Panc1 (cell line): ENCODE measurements around the gene EXOC3L1. TPM values are rescaled to one million over a fixed set of nuclear protein-coding genes. Genes with fewer than 3 reads are reported as not detected.

Source experiments
- ATAC-seq: fragments of 200-7000 bp; cut with Tn5 transposase; 2 replicates; pipeline ENCODE4 v1.9.1; 2020; ENCODE audit warnings: mild to moderate bottlenecking, moderate library complexity
- BruUV-seq: library from RNA; stranded (reverse); fragments of 400-500 nt; replicated peaks from 2 replicates; lab custom pipeline; 2021; lab: Mats Ljungman, UMichigan
- CTCF ChIA-PET: fragments of 300-600 bp; sonication (Branson Sonifier 250); formaldehyde crosslinking; loops from one replicate; lab custom pipeline; 2022; ENCODE audit warnings: antibody characterized with exemption; lab: Charles Lee
- POLR2A ChIA-PET: fragments of 300-600 bp; sonication (Branson Sonifier 250); formaldehyde crosslinking; loops from one replicate; lab custom pipeline; 2022; ENCODE audit warnings: antibody characterized with exemption; lab: Charles Lee
- DNase-seq: peaks from one replicate; pipeline ENCODE4 v3.0.0-alpha.2; 2010; ENCODE audit warnings: low read depth, low spot score
- H3K27ac ChIP-seq: 2 replicates; pipeline ENCODE4 v1.5.1; 2011; ENCODE audit warnings: mild to moderate bottlenecking, low read length, inconsistent platforms
- H3K27me3 ChIP-seq: fragments of 200-500 bp; sonication (Bioruptor generic); 2 replicates; pipeline ENCODE4 v1.6.0; 2014; ENCODE audit warnings: low read length, inconsistent platforms; ENCODE audit not compliant: control insufficient read depth, insufficient read depth
- H3K36me3 ChIP-seq: fragments of 200-500 bp; sonication (Bioruptor generic); 2 replicates; pipeline ENCODE4 v1.5.1; 2014; ENCODE audit warnings: inconsistent platforms, mild to moderate bottlenecking, low read length, moderate library complexity; ENCODE audit not compliant: control insufficient read depth, insufficient read depth
- H3K4me1 ChIP-seq: 2 replicates; pipeline ENCODE4 v1.5.1; 2011; ENCODE audit warnings: inconsistent platforms, mild to moderate bottlenecking, low read length, moderate library complexity; ENCODE audit not compliant: control insufficient read depth, insufficient read depth
- H3K4me3 ChIP-seq, 2 experiments: 2 replicates each; pipeline ENCODE4 v1.5.1; 2011 to 2012; ENCODE audit warnings: low read depth in 2 of 2, low read length in 2 of 2, mild to moderate bottlenecking in 2 of 2, inconsistent platforms in 1 of 2, moderate library complexity in 1 of 2
- H3K9me3 ChIP-seq: fragments of 200-500 bp; sonication (Bioruptor generic); 2 replicates; pipeline ENCODE4 v1.5.1; 2014; ENCODE audit warnings: low read depth, mild to moderate bottlenecking, inconsistent platforms, low read length, moderate library complexity; ENCODE audit not compliant: control insufficient read depth, insufficient read depth
- POLR2AphosphoS5 ChIP-seq: IDR thresholded peaks from 2 replicates; pipeline ENCODE4 v1.6.1; 2012; ENCODE audit warnings: mild to moderate bottlenecking, low read depth, low read length, moderate library complexity
- SIN3A ChIP-seq: IDR thresholded peaks from 2 replicates; pipeline ENCODE4 v1.6.1; 2012; ENCODE audit warnings: low read depth, mild to moderate bottlenecking, low read length, moderate library complexity, borderline replicate concordance; ENCODE audit not compliant: insufficient read depth
- TCF7L2 ChIP-seq: IDR thresholded peaks from 2 replicates; pipeline ENCODE4 v1.6.1; 2011; ENCODE audit warnings: mild to moderate bottlenecking, low read depth, low read length, inconsistent platforms
- in situ Hi-C: cut with HindIII; loops from 2 replicates; pipeline ENCODE4 v1.10.0; 2016; ENCODE audit warnings: low sequenced_read_pairs, low pct_unique_long_range_greater_than_20kb
- intact Hi-C: fragments of 100-400 bp; cut with micrococcal nuclease; formaldehyde crosslinking; loops from one replicate; pipeline ENCODE4 v1.10.0; 2022; ENCODE audit not compliant: unreplicated experiment
- total RNA-seq: library from RNA; stranded (reverse); gene quantifications from one replicate; pipeline ENCODE4 v1.2.1, GENCODE V29; 2021; ENCODE audit not compliant: unreplicated experiment
- TF ChIP-seq, protein P1 (sequence below), 2 experiments: IDR thresholded peaks; 2 replicates each; pipeline ENCODE4 v1.6.1; 2011 to 2012; ENCODE audit warnings: low read depth in 2 of 2, control low read depth in 1 of 2, low read length in 1 of 2, mild to moderate bottlenecking in 1 of 2, moderate library complexity in 1 of 2; ENCODE audit not compliant: insufficient read depth in 1 of 2
- TF ChIP-seq, protein P2 (sequence below): fragments of 450-650 bp; IDR thresholded peaks from 2 replicates; pipeline ENCODE4 v1.5.1; 2017; ENCODE audit warnings: mild to moderate bottlenecking

Gene EXOC3L1
- total RNA-seq, 1 experiment from 2014 or later, result 0.41 TPM

DNA sequence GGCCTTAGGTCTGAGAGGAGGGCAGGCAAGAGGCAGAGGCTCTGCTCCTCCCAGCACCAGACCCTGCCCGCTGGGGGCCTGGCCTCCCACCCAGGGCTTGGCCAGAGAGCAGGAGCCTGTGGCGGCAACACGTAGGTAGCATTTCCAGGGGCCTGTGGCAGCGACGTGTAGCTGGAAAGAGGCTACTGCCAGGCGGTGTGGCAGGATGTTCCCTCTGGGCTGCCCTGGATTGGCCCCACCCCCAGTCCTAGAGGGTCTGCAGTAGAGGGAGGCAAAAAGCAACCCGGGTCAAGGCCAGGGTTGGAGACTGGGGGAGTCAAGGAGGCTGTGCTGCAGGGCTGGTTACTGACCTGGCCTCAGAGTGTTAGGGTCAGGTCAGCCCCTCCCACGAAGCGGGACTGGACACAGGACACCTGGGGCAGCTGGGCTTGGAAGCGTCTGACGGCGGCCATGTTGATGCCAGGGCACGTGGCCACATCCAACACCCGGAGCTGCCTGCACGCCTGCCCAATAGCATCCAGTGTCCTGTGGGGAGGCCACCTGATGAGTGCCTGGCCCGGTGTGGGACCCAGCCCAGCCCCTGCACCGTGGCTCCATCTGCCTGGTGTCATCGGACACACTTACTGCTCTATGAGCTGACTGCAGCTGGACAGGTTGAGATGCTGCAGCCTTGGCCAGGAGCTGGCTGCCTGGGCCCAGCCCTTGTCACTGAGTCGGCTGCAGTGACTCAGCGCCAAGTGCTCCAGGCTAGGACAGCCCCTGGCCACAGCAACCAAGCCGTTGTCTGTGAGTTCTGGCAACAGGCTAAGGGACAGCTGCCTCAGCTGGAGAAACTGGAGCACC, 17.5 kb upstream of the EXOC3L1 start:
- Histone ChIP-seq H3K9me3 (no peaks in the 10 kb centered on the region), H3K27ac (no peak overlapping the region), H3K36me3 (no peaks in the 10 kb centered on the region), H3K4me3 (no peak overlapping the region), H3K4me1 (peaks cover 18% of the 10 kb centered on the region), H3K27me3 (no peaks in the 10 kb centered on the region)
- BruUV-seq, result no TSS peak
- DNase-seq (no peak), ATAC-seq (peak; percentile 74)
- TF ChIP-seq, protein P1, sequence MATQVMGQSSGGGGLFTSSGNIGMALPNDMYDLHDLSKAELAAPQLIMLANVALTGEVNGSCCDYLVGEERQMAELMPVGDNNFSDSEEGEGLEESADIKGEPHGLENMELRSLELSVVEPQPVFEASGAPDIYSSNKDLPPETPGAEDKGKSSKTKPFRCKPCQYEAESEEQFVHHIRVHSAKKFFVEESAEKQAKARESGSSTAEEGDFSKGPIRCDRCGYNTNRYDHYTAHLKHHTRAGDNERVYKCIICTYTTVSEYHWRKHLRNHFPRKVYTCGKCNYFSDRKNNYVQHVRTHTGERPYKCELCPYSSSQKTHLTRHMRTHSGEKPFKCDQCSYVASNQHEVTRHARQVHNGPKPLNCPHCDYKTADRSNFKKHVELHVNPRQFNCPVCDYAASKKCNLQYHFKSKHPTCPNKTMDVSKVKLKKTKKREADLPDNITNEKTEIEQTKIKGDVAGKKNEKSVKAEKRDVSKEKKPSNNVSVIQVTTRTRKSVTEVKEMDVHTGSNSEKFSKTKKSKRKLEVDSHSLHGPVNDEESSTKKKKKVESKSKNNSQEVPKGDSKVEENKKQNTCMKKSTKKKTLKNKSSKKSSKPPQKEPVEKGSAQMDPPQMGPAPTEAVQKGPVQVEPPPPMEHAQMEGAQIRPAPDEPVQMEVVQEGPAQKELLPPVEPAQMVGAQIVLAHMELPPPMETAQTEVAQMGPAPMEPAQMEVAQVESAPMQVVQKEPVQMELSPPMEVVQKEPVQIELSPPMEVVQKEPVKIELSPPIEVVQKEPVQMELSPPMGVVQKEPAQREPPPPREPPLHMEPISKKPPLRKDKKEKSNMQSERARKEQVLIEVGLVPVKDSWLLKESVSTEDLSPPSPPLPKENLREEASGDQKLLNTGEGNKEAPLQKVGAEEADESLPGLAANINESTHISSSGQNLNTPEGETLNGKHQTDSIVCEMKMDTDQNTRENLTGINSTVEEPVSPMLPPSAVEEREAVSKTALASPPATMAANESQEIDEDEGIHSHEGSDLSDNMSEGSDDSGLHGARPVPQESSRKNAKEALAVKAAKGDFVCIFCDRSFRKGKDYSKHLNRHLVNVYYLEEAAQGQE (IDR thresholded peaks at IDR 0.05; ENCODE audit: insufficient read depth in 1 of 2, low read depth in 2 of 2, low read length in 1 of 2), result no peak
- peak; percentile 12 for TF ChIP-seq POLR2AphosphoS5
- CTCF ChIA-PET, result no interaction called here
- intact Hi-C loops (no loop called here), in situ Hi-C loops (no loop called here)
- POLR2A ChIA-PET, result no interaction called here

DNA sequence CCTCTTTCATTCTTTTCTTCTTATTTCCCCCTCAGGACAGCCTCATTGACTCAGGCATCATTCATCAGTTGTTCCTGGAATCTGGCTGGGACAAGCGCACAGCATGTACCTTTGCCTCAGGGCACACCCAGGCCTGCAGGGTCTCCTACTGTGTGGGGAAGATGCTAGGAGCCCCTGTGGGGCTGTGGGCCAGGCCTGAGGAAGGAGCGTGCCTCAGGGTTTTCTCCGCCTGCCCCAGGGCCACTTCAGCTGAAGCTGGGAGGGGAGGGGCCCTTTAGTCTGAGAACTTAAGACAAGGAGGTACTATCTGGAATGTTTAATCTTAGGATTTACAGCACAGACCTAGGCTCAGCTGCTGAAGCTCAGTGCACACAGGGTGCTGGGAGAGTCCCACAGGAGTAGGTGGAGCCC, 16.9 kb upstream of the EXOC3L1 start:
- ChIA-PET CTCF (interaction anchor here (0.6 kb wide), 1 partner anchor 331 kb away, joined by 13 read pairs; no protein-coding TSS in a partner anchor), POLR2A (no interaction called here)
- no peaks in the 10 kb centered on the region for H3K9me3 ChIP-seq
- H3K27me3 ChIP-seq, result no peaks in the 10 kb centered on the region
- H3K27ac ChIP-seq, result no peak overlapping the region
- no TSS peak for BruUV-seq
- DNase-seq, result no peak
- peaks cover 18% of the 10 kb centered on the region for H3K4me1 ChIP-seq
- ATAC-seq, result peak; percentile 38
- H3K36me3 ChIP-seq, result no peaks in the 10 kb centered on the region
- in situ Hi-C loops, result no loop called here
- TF ChIP-seq POLR2AphosphoS5, result no peak
- TF ChIP-seq, protein P1 (IDR thresholded peaks at IDR 0.05; ENCODE audit: insufficient read depth in 1 of 2, low read depth in 2 of 2, low read length in 1 of 2), result no peak
- TF ChIP-seq, protein P2, sequence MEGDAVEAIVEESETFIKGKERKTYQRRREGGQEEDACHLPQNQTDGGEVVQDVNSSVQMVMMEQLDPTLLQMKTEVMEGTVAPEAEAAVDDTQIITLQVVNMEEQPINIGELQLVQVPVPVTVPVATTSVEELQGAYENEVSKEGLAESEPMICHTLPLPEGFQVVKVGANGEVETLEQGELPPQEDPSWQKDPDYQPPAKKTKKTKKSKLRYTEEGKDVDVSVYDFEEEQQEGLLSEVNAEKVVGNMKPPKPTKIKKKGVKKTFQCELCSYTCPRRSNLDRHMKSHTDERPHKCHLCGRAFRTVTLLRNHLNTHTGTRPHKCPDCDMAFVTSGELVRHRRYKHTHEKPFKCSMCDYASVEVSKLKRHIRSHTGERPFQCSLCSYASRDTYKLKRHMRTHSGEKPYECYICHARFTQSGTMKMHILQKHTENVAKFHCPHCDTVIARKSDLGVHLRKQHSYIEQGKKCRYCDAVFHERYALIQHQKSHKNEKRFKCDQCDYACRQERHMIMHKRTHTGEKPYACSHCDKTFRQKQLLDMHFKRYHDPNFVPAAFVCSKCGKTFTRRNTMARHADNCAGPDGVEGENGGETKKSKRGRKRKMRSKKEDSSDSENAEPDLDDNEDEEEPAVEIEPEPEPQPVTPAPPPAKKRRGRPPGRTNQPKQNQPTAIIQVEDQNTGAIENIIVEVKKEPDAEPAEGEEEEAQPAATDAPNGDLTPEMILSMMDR, result no peak
- no peak for TF ChIP-seq SIN3A
- no peak for TF ChIP-seq TCF7L2
- intact Hi-C loops, result no loop called here
- H3K4me3 ChIP-seq, result no peak overlapping the region
